Mesothelial cell of epicardium (in vitro differentiated cells): ENCODE data around the gene THUMPD2. TPM values are rescaled to one million over a fixed set of nuclear protein-coding genes. Genes with fewer than 3 reads are reported as not detected.
"Not testable (repeated sequence)": the region's sequence is repeated elsewhere in the genome, so short reads cannot be mapped to it uniquely, and the experiment has no call there.

Experiments used
- DNase-seq, 2 experiments: peaks; one replicate each; pipeline ENCODE4 v3.0.0; 2021; ENCODE audit warnings: low spot score in 2 of 2; ENCODE audit not compliant: unreplicated experiment in 2 of 2
- H3K27ac Mint-ChIP-seq: 2 replicates; pipeline ENCODE4 v1.8.0; 2021; ENCODE audit warnings: mixed read lengths
- H3K27me3 Mint-ChIP-seq: 2 replicates; pipeline ENCODE4 v1.8.0; 2021; ENCODE audit warnings: low read depth, mixed read lengths
- H3K36me3 Mint-ChIP-seq: 2 replicates; pipeline ENCODE4 v1.8.0; 2021; ENCODE audit warnings: mixed read lengths
- H3K4me1 Mint-ChIP-seq: 2 replicates; pipeline ENCODE4 v1.8.0; 2021; ENCODE audit warnings: mixed read lengths
- H3K4me3 Mint-ChIP-seq: 2 replicates; pipeline ENCODE4 v1.8.0; 2021; ENCODE audit warnings: mild to moderate bottlenecking, moderate library complexity, mixed read lengths
- H3K9me3 Mint-ChIP-seq: 2 replicates; pipeline ENCODE4 v1.8.0; 2021; ENCODE audit warnings: mixed read lengths
- CTCF ChIP-seq: fragments of 200-600 bp; sonication (generic); IDR thresholded peaks from one replicate; pipeline ENCODE4 v1.5.0; 2021; ENCODE audit warnings: antibody characterized with exemption; ENCODE audit not compliant: unreplicated experiment
- total RNA-seq: library from RNA; stranded (reverse); gene quantifications from 3 replicates; pipeline ENCODE4 v1.2.1, GENCODE V29; 2021

THUMPD2 gene
- total RNA-seq, 1 donor from 2014 or later = 17.3 TPM

GRCh38 chr2:39730685-39731302 is 48.3 kb downstream of the THUMPD2 start:
- H3K27ac Mint-ChIP-seq = no peak overlapping the region
- no peak for DNase-seq
- peaks cover 9% of the 10 kb centered on the region for H3K9me3 Mint-ChIP-seq
- no peak overlapping the region for H3K4me3 Mint-ChIP-seq
- H3K27me3 Mint-ChIP-seq = no peaks in the 10 kb centered on the region
- no peak for TF ChIP-seq CTCF
- peaks cover 30% of the 10 kb centered on the region for H3K4me1 Mint-ChIP-seq
- H3K36me3 Mint-ChIP-seq = peaks cover 37% of the 10 kb centered on the region

- Mint-ChIP-seq H3K9me3 (peaks cover 9% of the 10 kb centered on the region), H3K4me1 (peaks cover 35% of the 10 kb centered on the region), H3K27ac (no peak overlapping the region), H3K27me3 (no peaks in the 10 kb centered on the region), H3K4me3 (no peak overlapping the region), H3K36me3 (peaks cover 36% of the 10 kb centered on the region)
- TF ChIP-seq CTCF = no peak
- DNase-seq = no peak
These were observed 48.8 kb downstream of the THUMPD2 start for GRCh38 chr2:39730276-39730675.

- peak overlapping the region; percentile 66 for H3K27ac Mint-ChIP-seq
- H3K36me3 Mint-ChIP-seq = peaks cover 25% of the 10 kb centered on the region
- no peaks in the 10 kb centered on the region for H3K27me3 Mint-ChIP-seq
- H3K4me3 Mint-ChIP-seq = no peak overlapping the region
- peaks cover 9% of the 10 kb centered on the region for H3K9me3 Mint-ChIP-seq
- TF ChIP-seq CTCF = peak; percentile 68
- peak in 1 of 2 experiments; percentile 43 for DNase-seq
- peaks cover 48% of the 10 kb centered on the region for H3K4me1 Mint-ChIP-seq
These were observed 50.1 kb downstream of the THUMPD2 start for GRCh38 chr2:39728941-39729351.

GRCh38 chr2:39728085-39728484 is 51.0 kb downstream of the THUMPD2 start:
- H3K4me3 Mint-ChIP-seq, H3K27me3 Mint-ChIP-seq, H3K9me3 Mint-ChIP-seq, DNase-seq: not testable (repeated sequence)
- Mint-ChIP-seq H3K4me1 (peaks cover 54% of the 10 kb centered on the region), H3K27ac (peak overlapping the region; percentile 80), H3K36me3 (peaks cover 20% of the 10 kb centered on the region)

- H3K27ac Mint-ChIP-seq = peak overlapping the region; percentile 85
- H3K9me3 Mint-ChIP-seq = peaks cover 3% of the 10 kb centered on the region
- no peaks in the 10 kb centered on the region for H3K27me3 Mint-ChIP-seq
- H3K4me3 Mint-ChIP-seq = no peak overlapping the region
- H3K4me1 Mint-ChIP-seq = peaks cover 54% of the 10 kb centered on the region
- no peak for DNase-seq
- peaks cover 6% of the 10 kb centered on the region for H3K36me3 Mint-ChIP-seq
- TF ChIP-seq CTCF = no peak
These were observed 53.7 kb downstream of the THUMPD2 start for GRCh38 chr2:39725401-39725800.

GRCh38 chr2:39724828-39725144 is 54.3 kb downstream of the THUMPD2 start:
- Mint-ChIP-seq H3K4me1 (peaks cover 53% of the 10 kb centered on the region), H3K27ac (peak overlapping the region; percentile 85)
- DNase-seq = no peak

More at GRCh38 chr2:39724828-39725144, 54.3 kb downstream of the THUMPD2 start:
- Mint-ChIP-seq H3K36me3 (peaks cover 4% of the 10 kb centered on the region), H3K27me3 (no peaks in the 10 kb centered on the region), H3K9me3 (peaks cover 3% of the 10 kb centered on the region), H3K4me3 (no peak overlapping the region)
- TF ChIP-seq CTCF = no peak
